Measurements from ENCODE around the gene TMPRSS9. TPM values are rescaled to one million over a fixed set of nuclear protein-coding genes. Genes with fewer than 3 reads are reported as not detected.

Gene TMPRSS9
- total and polyA plus RNA-seq, 2 of the 13 experiments (the other 11 are each of a cell fraction or from before 2014, with no cell fraction given): 2.5 to 5.2 TPM

GRCh38 chr19:2426611-2427428 is 66.8 kb downstream of the TMPRSS9 start (continued):
- no peak for TF ChIP-seq GRHL1 (CRISPR knock-in tag; conservative IDR thresholded peaks at IDR 0.05)
- TF ChIP-seq NFIB (CRISPR knock-in tag; IDR thresholded peaks at IDR 0.05; ENCODE audit: borderline replicate concordance): peak; percentile 55; the same call in 1 of the 2 replicates
- no peak for TF ChIP-seq ZFYVE20 (CRISPR knock-in tag; IDR thresholded peaks at IDR 0.05; ENCODE audit: borderline replicate concordance, low read depth)
- TF ChIP-seq AGO2 (optimal IDR thresholded peaks at IDR 0.05; ENCODE audit: low read depth, low read length): no peak
- no peak for TF ChIP-seq TRIM24 (CRISPR knock-in tag; IDR thresholded peaks at IDR 0.05)
- TF ChIP-seq ATF7 (IDR thresholded peaks at IDR 0.05): no peak
- no peak for TF ChIP-seq ATF7 (CRISPR knock-in tag; IDR thresholded peaks at IDR 0.05)
- no peak; the same call in 1 of the 2 replicates for TF ChIP-seq ZZZ3 (CRISPR knock-in tag; IDR thresholded peaks at IDR 0.05; ENCODE audit: borderline replicate concordance)
- TF ChIP-seq BORCS8-MEF2B (CRISPR knock-in tag; IDR thresholded peaks at IDR 0.05): 0 out of 2 replicates have a peak, but pooled peaks have one; percentile 47
- TF ChIP-seq JARID2 (CRISPR knock-in tag; IDR thresholded peaks at IDR 0.05; ENCODE audit: insufficient replicate concordance): no peak
- TF ChIP-seq ZNF816 (CRISPR knock-in tag; IDR thresholded peaks at IDR 0.05; ENCODE audit: borderline replicate concordance): no peak
- TF ChIP-seq ZNF644 (CRISPR knock-in tag; IDR thresholded peaks at IDR 0.05; ENCODE audit: low read depth): no peak
- no peak for TF ChIP-seq FOSL2 (CRISPR knock-in tag; IDR thresholded peaks at IDR 0.05)
- no peak for TF ChIP-seq PRPF4 (IDR thresholded peaks at IDR 0.05; ENCODE audit: low read depth, low read length, poor library complexity, severe bottlenecking)
- TF ChIP-seq KAT2B (IDR thresholded peaks at IDR 0.05; ENCODE audit: borderline replicate concordance, low read depth, low read length): no peak
- no peak for TF ChIP-seq ZNF343 (CRISPR knock-in tag; IDR thresholded peaks at IDR 0.05)
- no peak for TF ChIP-seq TCF7L2 (IDR thresholded peaks at IDR 0.05; ENCODE audit: low read depth, low read length)
- TF ChIP-seq SCMH1 (CRISPR knock-in tag; IDR thresholded peaks at IDR 0.05; ENCODE audit: borderline replicate concordance): no peak
- 0 out of 2 replicates have a peak, but pooled peaks have one; percentile 9 for TF ChIP-seq ZNF709 (CRISPR knock-in tag; IDR thresholded peaks at IDR 0.05)
- TF ChIP-seq FOXM1 (CRISPR knock-in tag; IDR thresholded peaks at IDR 0.05): no peak
- no peak; the same call in 1 of the 2 replicates for TF ChIP-seq NRL (CRISPR knock-in tag; IDR thresholded peaks at IDR 0.05; ENCODE audit: borderline replicate concordance)
- 0 out of 2 replicates have a peak, but pooled peaks have one; percentile 18 for TF ChIP-seq PPARG (CRISPR knock-in tag; conservative IDR thresholded peaks at IDR 0.05)
- TF ChIP-seq, protein P1, sequence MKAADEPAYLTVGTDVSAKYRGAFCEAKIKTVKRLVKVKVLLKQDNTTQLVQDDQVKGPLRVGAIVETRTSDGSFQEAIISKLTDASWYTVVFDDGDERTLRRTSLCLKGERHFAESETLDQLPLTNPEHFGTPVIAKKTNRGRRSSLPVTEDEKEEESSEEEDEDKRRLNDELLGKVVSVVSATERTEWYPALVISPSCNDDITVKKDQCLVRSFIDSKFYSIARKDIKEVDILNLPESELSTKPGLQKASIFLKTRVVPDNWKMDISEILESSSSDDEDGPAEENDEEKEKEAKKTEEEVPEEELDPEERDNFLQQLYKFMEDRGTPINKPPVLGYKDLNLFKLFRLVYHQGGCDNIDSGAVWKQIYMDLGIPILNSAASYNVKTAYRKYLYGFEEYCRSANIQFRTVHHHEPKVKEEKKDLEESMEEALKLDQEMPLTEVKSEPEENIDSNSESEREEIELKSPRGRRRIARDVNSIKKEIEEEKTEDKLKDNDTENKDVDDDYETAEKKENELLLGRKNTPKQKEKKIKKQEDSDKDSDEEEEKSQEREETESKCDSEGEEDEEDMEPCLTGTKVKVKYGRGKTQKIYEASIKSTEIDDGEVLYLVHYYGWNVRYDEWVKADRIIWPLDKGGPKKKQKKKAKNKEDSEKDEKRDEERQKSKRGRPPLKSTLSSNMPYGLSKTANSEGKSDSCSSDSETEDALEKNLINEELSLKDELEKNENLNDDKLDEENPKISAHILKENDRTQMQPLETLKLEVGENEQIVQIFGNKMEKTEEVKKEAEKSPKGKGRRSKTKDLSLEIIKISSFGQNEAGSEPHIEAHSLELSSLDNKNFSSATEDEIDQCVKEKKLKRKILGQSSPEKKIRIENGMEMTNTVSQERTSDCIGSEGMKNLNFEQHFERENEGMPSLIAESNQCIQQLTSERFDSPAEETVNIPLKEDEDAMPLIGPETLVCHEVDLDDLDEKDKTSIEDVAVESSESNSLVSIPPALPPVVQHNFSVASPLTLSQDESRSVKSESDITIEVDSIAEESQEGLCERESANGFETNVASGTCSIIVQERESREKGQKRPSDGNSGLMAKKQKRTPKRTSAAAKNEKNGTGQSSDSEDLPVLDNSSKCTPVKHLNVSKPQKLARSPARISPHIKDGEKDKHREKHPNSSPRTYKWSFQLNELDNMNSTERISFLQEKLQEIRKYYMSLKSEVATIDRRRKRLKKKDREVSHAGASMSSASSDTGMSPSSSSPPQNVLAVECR (CRISPR knock-in tag; IDR thresholded peaks at IDR 0.05; ENCODE audit: borderline replicate concordance): no peak; the same call in 1 of the 2 replicates
- TF ChIP-seq ZNF292 (CRISPR knock-in tag; IDR thresholded peaks at IDR 0.05; ENCODE audit: borderline replicate concordance, low read depth): no peak
- no peak for TF ChIP-seq GZF1 (CRISPR knock-in tag; IDR thresholded peaks at IDR 0.05)
